ENCODE data around the gene CCDC152.
"Not testable (repeated sequence)": the region's sequence is repeated elsewhere in the genome, so short reads cannot be mapped to it uniquely, and the experiment has no call there.

Gene CCDC152

GRCh38 chr5:42806004-42806700, 49.5 kb downstream of the CCDC152 start:
- H3K27me3 ChIP-seq (ENCODE audit: low read depth, low read length), result no peaks in the 10 kb centered on the region
- H3K4me3 ChIP-seq (ENCODE audit: low read depth in 1 of 2, low read length in 2 of 2), result no peak overlapping the region
- no peak overlapping the region for H3K27ac ChIP-seq (ENCODE audit: low read length)
- no peaks in the 10 kb centered on the region for H3K9me3 ChIP-seq (ENCODE audit: control insufficient read depth in 1 of 2, low read length in 2 of 2)
- H3K36me3 ChIP-seq (ENCODE audit: control insufficient read depth in 1 of 2, insufficient read depth in 2 of 2, low read length in 2 of 2), result peaks cover 17 to 22% of the 10 kb centered on the region in 2 donors
- H3K4me1 ChIP-seq (ENCODE audit: control insufficient read depth in 1 of 2, insufficient read depth in 2 of 2, low read length in 2 of 2), result peaks cover 0 to 11% of the 10 kb centered on the region in 2 donors

GRCh38 chr5:42806701-42807262, 50.2 kb downstream of the CCDC152 start:
- no peak overlapping the region for H3K4me3 ChIP-seq (ENCODE audit: low read depth in 1 of 2, low read length in 2 of 2)
- no peak overlapping the region for H3K27ac ChIP-seq (ENCODE audit: low read length)
- H3K27me3 ChIP-seq (ENCODE audit: low read depth, low read length), result no peaks in the 10 kb centered on the region
- H3K36me3 ChIP-seq (ENCODE audit: control insufficient read depth in 1 of 2, insufficient read depth in 2 of 2, low read length in 2 of 2), result peaks cover 16 to 21% of the 10 kb centered on the region in 2 donors
- H3K4me1 ChIP-seq (ENCODE audit: control insufficient read depth in 1 of 2, insufficient read depth in 2 of 2, low read length in 2 of 2), result peaks cover under 1 to 14% of the 10 kb centered on the region in 2 donors
- no peaks in the 10 kb centered on the region for H3K9me3 ChIP-seq (ENCODE audit: control insufficient read depth in 1 of 2, low read length in 2 of 2)

GRCh38 chr5:42807722-42808447, 51.3 kb downstream of the CCDC152 start:
- Histone ChIP-seq H3K27me3 (ENCODE audit: low read depth, low read length) (no peaks in the 10 kb centered on the region), H3K4me3 (ENCODE audit: low read depth in 1 of 2, low read length in 2 of 2) (peak overlapping the region in 1 of 2 donors; percentile 22), H3K4me1 (ENCODE audit: control insufficient read depth in 1 of 2, insufficient read depth in 2 of 2, low read length in 2 of 2) (peaks cover 10 to 25% of the 10 kb centered on the region in 2 donors), H3K27ac (ENCODE audit: low read length) (no peak overlapping the region), H3K9me3 (ENCODE audit: control insufficient read depth in 1 of 2, low read length in 2 of 2) (no peaks in the 10 kb centered on the region), H3K36me3 (ENCODE audit: control insufficient read depth in 1 of 2, insufficient read depth in 2 of 2, low read length in 2 of 2) (peaks cover 13% of the 10 kb centered on the region in 2 donors)

- Histone ChIP-seq H3K36me3 (ENCODE audit: control insufficient read depth in 1 of 2, insufficient read depth in 2 of 2, low read length in 2 of 2) (peaks cover 11 to 13% of the 10 kb centered on the region in 2 donors), H3K27me3 (ENCODE audit: low read depth, low read length) (no peaks in the 10 kb centered on the region), H3K4me1 (ENCODE audit: control insufficient read depth in 1 of 2, insufficient read depth in 2 of 2, low read length in 2 of 2) (peaks cover 10 to 25% of the 10 kb centered on the region in 2 donors), H3K9me3 (ENCODE audit: control insufficient read depth in 1 of 2, low read length in 2 of 2) (no peaks in the 10 kb centered on the region), H3K27ac (ENCODE audit: low read length) (peak overlapping the region; percentile 0), H3K4me3 (ENCODE audit: low read depth in 1 of 2, low read length in 2 of 2) (peak overlapping the region; percentile 5 to 46)
Measured at GRCh38 chr5:42808888-42809611, 52.4 kb downstream of the CCDC152 start.

- Histone ChIP-seq H3K4me1 (ENCODE audit: control insufficient read depth in 1 of 2, insufficient read depth in 2 of 2, low read length in 2 of 2) (peaks cover 10 to 25% of the 10 kb centered on the region in 2 donors), H3K36me3 (ENCODE audit: control insufficient read depth in 1 of 2, insufficient read depth in 2 of 2, low read length in 2 of 2) (peaks cover under 1 to 4% of the 10 kb centered on the region in 2 donors), H3K4me3 (ENCODE audit: low read depth in 1 of 2, low read length in 2 of 2) (peak overlapping the region; percentile 65 to 70), H3K27ac (ENCODE audit: low read length) (peak overlapping the region; percentile 69), H3K27me3 (ENCODE audit: low read depth, low read length) (no peaks in the 10 kb centered on the region), H3K9me3 (ENCODE audit: control insufficient read depth in 1 of 2, low read length in 2 of 2) (no peaks in the 10 kb centered on the region)
Measured at GRCh38 chr5:42810834-42811590, 54.4 kb downstream of the CCDC152 start.

GRCh38 chr5:42811591-42812446, 55.2 kb downstream of the CCDC152 start, which contains the start of gene SELENOP:
Gene SELENOP (minus strand): TSS chr5:42811892. CDS start chr5:42808353, 3,539 bp downstream.
- Histone ChIP-seq H3K4me1 (ENCODE audit: control insufficient read depth in 1 of 2, insufficient read depth in 2 of 2, low read length in 2 of 2) (peaks cover 10 to 25% of the 10 kb centered on the region in 2 donors), H3K27ac (ENCODE audit: low read length) (peak within 1 kb of the TSS; percentile 69), H3K27me3 (ENCODE audit: low read depth, low read length) (no peaks in the 10 kb centered on the region), H3K36me3 (ENCODE audit: control insufficient read depth in 1 of 2, insufficient read depth in 2 of 2, low read length in 2 of 2) (no peaks in the 10 kb centered on the region), H3K4me3 (ENCODE audit: low read depth in 1 of 2, low read length in 2 of 2) (peak within 1 kb of the TSS; percentile 65 to 70), H3K9me3 (ENCODE audit: control insufficient read depth in 1 of 2, low read length in 2 of 2) (no peaks in the 10 kb centered on the region)

GRCh38 chr5:42812620-42813019, 56.0 kb downstream of the CCDC152 start:
- Histone ChIP-seq H3K4me3 (ENCODE audit: low read depth in 1 of 2, low read length in 2 of 2) (peak overlapping the region in 1 of 2 donors; percentile 65), H3K9me3 (ENCODE audit: control insufficient read depth in 1 of 2, low read length in 2 of 2) (no peaks in the 10 kb centered on the region), H3K4me1 (ENCODE audit: control insufficient read depth in 1 of 2, insufficient read depth in 2 of 2, low read length in 2 of 2) (peaks cover 10 to 25% of the 10 kb centered on the region in 2 donors), H3K27me3 (ENCODE audit: low read depth, low read length) (no peaks in the 10 kb centered on the region), H3K27ac (ENCODE audit: low read length) (peak overlapping the region; percentile 69), H3K36me3 (ENCODE audit: control insufficient read depth in 1 of 2, insufficient read depth in 2 of 2, low read length in 2 of 2) (no peaks in the 10 kb centered on the region)

- H3K4me1 ChIP-seq (ENCODE audit: control insufficient read depth in 1 of 2, insufficient read depth in 2 of 2, low read length in 2 of 2), result peaks cover 10 to 18% of the 10 kb centered on the region in 2 donors
- H3K27me3 ChIP-seq (ENCODE audit: low read depth, low read length), result no peaks in the 10 kb centered on the region
- H3K27ac ChIP-seq (ENCODE audit: low read length), result no peak overlapping the region
- no peaks in the 10 kb centered on the region for H3K9me3 ChIP-seq (ENCODE audit: control insufficient read depth in 1 of 2, low read length in 2 of 2)
- no peak overlapping the region for H3K4me3 ChIP-seq (ENCODE audit: low read depth in 1 of 2, low read length in 2 of 2)
- H3K36me3 ChIP-seq (ENCODE audit: control insufficient read depth in 1 of 2, insufficient read depth in 2 of 2, low read length in 2 of 2), result no peaks in the 10 kb centered on the region
Measured at GRCh38 chr5:42813533-42813932, 56.9 kb downstream of the CCDC152 start.

GRCh38 chr5:42816546-42816945, 59.9 kb downstream of the CCDC152 start:
- peaks cover 10 to 13% of the 10 kb centered on the region in 2 donors for H3K4me1 ChIP-seq (ENCODE audit: control insufficient read depth in 1 of 2, insufficient read depth in 2 of 2, low read length in 2 of 2)
- not testable (repeated sequence) for H3K36me3 ChIP-seq (ENCODE audit: control insufficient read depth in 1 of 2, insufficient read depth in 2 of 2, low read length in 2 of 2); H3K4me3 ChIP-seq (ENCODE audit: low read depth in 1 of 2, low read length in 2 of 2); H3K9me3 ChIP-seq (ENCODE audit: control insufficient read depth in 1 of 2, low read length in 2 of 2); H3K27me3 ChIP-seq (ENCODE audit: low read depth, low read length); H3K27ac ChIP-seq (ENCODE audit: low read length)

GRCh38 chr5:42819745-42820144, 63.1 kb downstream of the CCDC152 start:
- H3K9me3 ChIP-seq (ENCODE audit: control insufficient read depth in 1 of 2, low read length in 2 of 2), result no peaks in the 10 kb centered on the region
- H3K4me1 ChIP-seq (ENCODE audit: control insufficient read depth in 1 of 2, insufficient read depth in 2 of 2, low read length in 2 of 2), result no peaks in the 10 kb centered on the region
- H3K27ac ChIP-seq (ENCODE audit: low read length), result no peak overlapping the region
- no peak overlapping the region for H3K4me3 ChIP-seq (ENCODE audit: low read depth in 1 of 2, low read length in 2 of 2)
- H3K36me3 ChIP-seq (ENCODE audit: control insufficient read depth in 1 of 2, insufficient read depth in 2 of 2, low read length in 2 of 2), result no peaks in the 10 kb centered on the region
- H3K27me3 ChIP-seq (ENCODE audit: low read depth, low read length), result no peaks in the 10 kb centered on the region

Data from muscle layer of duodenum (tissue), 2 donors.